Measurements from ENCODE around the gene NBPF11. TPM values are rescaled to one million over a fixed set of nuclear protein-coding genes. Genes with fewer than 3 reads are reported as not detected.
"Not testable (repeated sequence)": the region's sequence is repeated elsewhere in the genome, so short reads cannot be mapped to it uniquely, and the experiment has no call there.

NBPF11 gene
- 9.3 TPM for polyA plus RNA-seq

- Mint-ChIP-seq H3K4me3 (peak within 1 kb of the TSS; percentile 96 to 100 (median 100)), H3K4me1 (peaks cover 7 to 21% (median 10%) of the 10 kb centered on the region in 3 donors), H3K27ac (peak within 1 kb of the TSS; percentile 86 to 97 (median 92))
- H3K36me3 Mint-ChIP-seq, H3K9me3 Mint-ChIP-seq, H3K27me3 Mint-ChIP-seq: not testable (repeated sequence)
Observed at GRCh38 chr1:148151911-148152656, at the start of gene NBPF11. TSS of gene NBPF11 (minus strand) at chr1:148152281. CDS start at chr1:148127003, 25,278 bp downstream.

GRCh38 chr1:148197396-148197795, 45.3 kb upstream of the NBPF11 start:
- not testable (repeated sequence) for H3K9me3 Mint-ChIP-seq

GRCh38 chr1:148196949-148197348, 44.9 kb upstream of the NBPF11 start:
- not testable (repeated sequence) for H3K4me1 Mint-ChIP-seq, H3K4me3 Mint-ChIP-seq, H3K27me3 Mint-ChIP-seq, H3K36me3 Mint-ChIP-seq, H3K9me3 Mint-ChIP-seq, H3K27ac Mint-ChIP-seq

More at GRCh38 chr1:148197396-148197795, 45.3 kb upstream of the NBPF11 start:
- H3K36me3 Mint-ChIP-seq, H3K27ac Mint-ChIP-seq, H3K4me1 Mint-ChIP-seq, H3K27me3 Mint-ChIP-seq, H3K4me3 Mint-ChIP-seq: not testable (repeated sequence)

- H3K27me3 Mint-ChIP-seq, H3K4me1 Mint-ChIP-seq, H3K27ac Mint-ChIP-seq, H3K9me3 Mint-ChIP-seq, H3K4me3 Mint-ChIP-seq, H3K36me3 Mint-ChIP-seq: not testable (repeated sequence)
Observed at GRCh38 chr1:148195115-148195514, 43.0 kb upstream of the NBPF11 start.

- not testable (repeated sequence) for H3K27ac Mint-ChIP-seq, H3K9me3 Mint-ChIP-seq, H3K27me3 Mint-ChIP-seq, H3K4me3 Mint-ChIP-seq, H3K36me3 Mint-ChIP-seq, H3K4me1 Mint-ChIP-seq
Observed at GRCh38 chr1:148188768-148189167, 36.7 kb upstream of the NBPF11 start.

GRCh38 chr1:148178682-148179081, 26.6 kb upstream of the NBPF11 start:
- not testable (repeated sequence) for H3K27me3 Mint-ChIP-seq, H3K4me3 Mint-ChIP-seq, H3K9me3 Mint-ChIP-seq, H3K27ac Mint-ChIP-seq, H3K36me3 Mint-ChIP-seq, H3K4me1 Mint-ChIP-seq

- H3K4me1 Mint-ChIP-seq, H3K9me3 Mint-ChIP-seq, H3K27me3 Mint-ChIP-seq, H3K36me3 Mint-ChIP-seq, H3K4me3 Mint-ChIP-seq, H3K27ac Mint-ChIP-seq: not testable (repeated sequence)
Observed at GRCh38 chr1:148175414-148175813, 23.3 kb upstream of the NBPF11 start.

- not testable (repeated sequence) for H3K36me3 Mint-ChIP-seq, H3K27ac Mint-ChIP-seq, H3K4me3 Mint-ChIP-seq, H3K27me3 Mint-ChIP-seq, H3K4me1 Mint-ChIP-seq, H3K9me3 Mint-ChIP-seq
Observed at GRCh38 chr1:148171995-148172394, 19.9 kb upstream of the NBPF11 start.

GRCh38 chr1:148166558-148167492, 14.7 kb upstream of the NBPF11 start:
- Mint-ChIP-seq H3K27me3 (peaks cover 5% of the 10 kb centered on the region), H3K9me3 (no peaks in the 10 kb centered on the region), H3K27ac (no peak overlapping the region), H3K4me1 (peaks cover 0 to 6% (median 2%) of the 10 kb centered on the region in 3 donors), H3K36me3 (peaks cover 4% of the 10 kb centered on the region), H3K4me3 (no peak overlapping the region)

GRCh38 chr1:148162363-148162762, 10.3 kb upstream of the NBPF11 start:
- H3K36me3 Mint-ChIP-seq: peaks cover 4% of the 10 kb centered on the region
- no peak overlapping the region for H3K27ac Mint-ChIP-seq
- H3K27me3 Mint-ChIP-seq: peaks cover 11% of the 10 kb centered on the region
- no peak overlapping the region for H3K4me3 Mint-ChIP-seq
- peaks cover 2 to 11% (median 6%) of the 10 kb centered on the region in 3 donors for H3K4me1 Mint-ChIP-seq
- no peaks in the 10 kb centered on the region for H3K9me3 Mint-ChIP-seq

GRCh38 chr1:148161053-148161901, 9.2 kb upstream of the NBPF11 start:
- no peaks in the 10 kb centered on the region for H3K9me3 Mint-ChIP-seq
- H3K27me3 Mint-ChIP-seq: peaks cover 8% of the 10 kb centered on the region
- peaks cover 1% of the 10 kb centered on the region for H3K36me3 Mint-ChIP-seq
- H3K27ac Mint-ChIP-seq: no peak overlapping the region
- peak overlapping the region in 2 of 4 donors; percentile 37 to 65 for H3K4me3 Mint-ChIP-seq
- peaks cover 1 to 7% (median 5%) of the 10 kb centered on the region in 3 donors for H3K4me1 Mint-ChIP-seq

GRCh38 chr1:148160343-148161052, 8.4 kb upstream of the NBPF11 start:
- Mint-ChIP-seq H3K36me3 (peaks cover 1% of the 10 kb centered on the region), H3K27me3 (peaks cover 8% of the 10 kb centered on the region), H3K27ac (no peak overlapping the region), H3K4me3 (peak overlapping the region in 1 of 4 donors; percentile 37), H3K9me3 (no peaks in the 10 kb centered on the region), H3K4me1 (peaks cover 6 to 15% (median 9%) of the 10 kb centered on the region in 3 donors)

- Mint-ChIP-seq H3K4me3 (no peak overlapping the region), H3K9me3 (no peaks in the 10 kb centered on the region), H3K36me3 (peaks cover 1% of the 10 kb centered on the region), H3K27ac (no peak overlapping the region), H3K27me3 (peaks cover 8% of the 10 kb centered on the region), H3K4me1 (peaks cover 6 to 18% (median 11%) of the 10 kb centered on the region in 3 donors)
Observed at GRCh38 chr1:148160048-148160342, 7.9 kb upstream of the NBPF11 start.

- Mint-ChIP-seq H3K27me3 (peaks cover 8% of the 10 kb centered on the region), H3K36me3 (peaks cover 1% of the 10 kb centered on the region), H3K27ac (no peak overlapping the region), H3K4me1 (peaks cover 6 to 18% (median 11%) of the 10 kb centered on the region in 3 donors), H3K4me3 (peak overlapping the region; percentile 68 to 86 (median 81)), H3K9me3 (no peaks in the 10 kb centered on the region)
Observed at GRCh38 chr1:148158341-148159003, 6.4 kb upstream of the NBPF11 start.
